Measurements from ENCODE around the gene SAMD9.
"Not testable (repeated sequence)": the region's sequence is repeated elsewhere in the genome, so short reads cannot be mapped to it uniquely, and the experiment has no call there.

The SAMD9 gene

DNA sequence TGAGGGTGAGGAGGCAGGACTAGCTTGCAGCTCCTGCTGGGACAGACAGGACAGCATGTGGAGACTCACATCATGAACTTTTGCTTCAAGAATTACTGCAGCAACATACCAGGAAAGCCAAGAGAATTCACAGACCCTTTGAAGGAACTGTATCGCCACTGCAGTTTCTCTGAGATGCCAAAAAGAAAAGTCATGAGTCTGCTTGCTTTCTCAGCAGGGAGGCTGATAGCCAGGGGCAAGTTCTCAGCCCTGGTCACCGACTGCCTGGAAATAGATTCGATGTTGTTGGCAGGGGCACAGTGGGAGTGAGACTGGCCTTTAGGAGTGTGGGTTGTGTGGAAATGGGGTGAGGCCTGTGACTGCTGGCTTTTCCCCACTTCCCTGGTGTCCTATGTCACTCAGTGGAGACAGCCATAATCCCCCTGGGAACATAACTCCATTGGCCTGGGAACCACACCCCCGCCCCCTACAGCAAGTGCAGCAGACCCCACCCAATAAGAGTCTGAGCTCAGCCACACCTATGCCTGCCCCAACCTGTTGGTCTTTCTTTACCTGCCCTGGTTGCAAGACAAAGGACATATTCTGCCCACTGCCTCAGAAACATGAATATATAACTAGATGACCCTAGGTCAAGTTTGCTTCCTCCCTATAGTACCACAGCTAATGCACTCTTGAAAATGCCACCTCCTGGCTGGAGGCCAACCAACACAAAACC is 1.6 kb upstream of the SAMD9 start:
- DNase-seq, result no peak

DNA sequence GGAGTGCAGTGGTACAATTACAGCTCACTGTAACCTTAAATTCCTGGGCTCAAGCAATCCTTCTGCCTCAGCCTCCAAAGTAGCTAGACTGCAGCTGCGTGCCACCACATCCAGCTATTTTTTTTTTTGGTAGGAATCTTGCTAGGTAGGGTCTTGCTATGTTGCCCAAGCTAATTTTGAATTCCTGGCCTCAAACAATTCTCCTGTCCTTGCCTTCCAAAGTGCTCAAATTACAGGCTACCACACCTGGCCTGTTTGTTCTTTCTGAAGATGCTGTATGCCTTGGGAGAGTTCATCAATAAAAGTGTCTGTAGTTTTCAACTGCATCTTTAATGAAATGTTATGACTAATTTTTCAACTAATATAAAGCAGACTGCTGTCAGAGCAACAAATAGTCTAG is 452 bp downstream of the SAMD9 start:
- DNase-seq, result no peak

DNA sequence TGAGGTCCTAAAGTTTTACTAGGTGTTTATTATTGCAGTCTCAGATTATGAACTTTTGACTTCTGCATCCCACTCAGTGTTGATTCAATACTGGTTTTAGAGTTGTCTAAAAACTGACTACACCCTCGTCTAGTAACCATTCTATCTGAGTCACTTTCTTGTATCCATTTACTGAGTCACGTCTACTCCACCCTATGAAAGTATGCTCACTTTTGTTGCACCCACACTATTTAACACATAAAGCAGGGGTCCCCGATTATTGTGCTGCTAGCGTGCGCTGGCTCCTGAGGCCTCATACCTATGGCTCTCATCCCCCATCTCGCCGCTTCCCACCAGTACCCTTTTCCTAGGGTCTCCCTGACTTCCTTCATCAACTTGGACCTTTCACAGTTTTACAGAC is 2.0 kb downstream of the SAMD9 start:
- DNase-seq, result no peak

DNA sequence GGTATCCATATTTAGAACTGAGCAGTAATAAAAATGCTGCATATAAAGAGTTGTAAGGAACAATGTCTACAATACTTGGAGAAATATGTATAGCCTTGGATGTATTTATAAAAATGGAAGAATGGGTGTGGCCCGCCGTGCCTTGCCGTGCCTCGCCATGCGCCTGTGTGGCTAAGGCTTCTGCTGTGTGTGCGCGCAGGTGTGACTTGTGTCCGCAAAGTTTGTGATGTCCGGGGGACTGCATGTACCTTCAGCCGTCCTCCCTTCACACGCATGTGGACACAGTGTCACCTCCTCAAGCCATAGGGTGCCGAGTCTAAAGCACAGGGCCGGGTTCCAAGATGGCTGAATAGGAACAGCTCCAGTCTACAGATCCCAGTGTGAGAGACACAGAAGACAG is 9.8 kb downstream of the SAMD9 start:
- DNase-seq, result no peak

DNA sequence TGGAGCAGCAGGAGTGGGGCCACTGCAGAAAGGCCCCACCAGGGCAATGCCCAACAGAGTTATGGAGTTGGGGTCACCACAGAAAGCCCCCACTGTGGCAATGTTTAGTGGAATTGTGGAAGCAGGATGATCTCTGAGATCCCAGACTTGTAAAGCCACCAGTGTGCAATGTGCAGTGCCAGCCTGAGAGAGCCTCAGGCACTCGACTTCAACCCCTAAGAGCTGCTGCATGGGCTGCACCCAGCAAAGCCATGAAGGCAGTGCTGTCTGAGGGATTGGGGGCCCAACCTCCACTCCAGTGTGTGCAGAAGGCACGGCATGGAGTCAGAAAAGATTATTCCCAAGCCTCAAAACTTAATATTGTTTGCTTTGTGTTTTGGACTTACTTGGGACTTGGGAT is 20.4 kb downstream of the SAMD9 start:
- no peak for DNase-seq

DNA sequence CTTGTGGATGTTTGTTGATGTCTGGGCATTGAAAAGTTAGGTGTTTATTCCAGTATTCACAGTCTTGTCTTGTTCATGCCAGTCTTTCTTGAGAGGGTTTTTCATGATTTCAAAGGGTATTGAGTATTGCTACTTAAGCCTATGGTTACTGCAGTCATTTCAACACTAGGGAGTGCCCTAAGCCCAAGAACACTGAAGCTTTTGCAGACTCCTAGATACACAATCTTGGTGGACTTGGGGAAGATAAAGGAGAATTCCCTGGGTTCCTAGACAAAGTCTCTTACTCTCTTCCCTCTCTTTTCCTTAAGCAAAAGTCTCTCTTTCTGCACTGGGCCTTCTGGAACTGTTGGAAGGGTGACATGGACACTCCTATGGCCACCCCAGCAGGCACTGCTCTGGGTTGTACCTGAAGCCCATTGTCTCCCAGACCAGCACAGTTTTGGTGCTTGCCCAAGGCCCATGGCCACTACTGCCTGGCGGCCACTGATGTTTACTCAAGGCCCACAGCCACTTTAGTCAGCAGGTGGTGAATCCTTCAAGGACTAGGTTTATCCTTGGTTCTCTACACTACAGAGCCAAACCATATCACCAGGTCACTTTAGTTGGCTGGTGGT is 24.9 kb downstream of the SAMD9 start:
- no peak for DNase-seq

- not testable (repeated sequence) for DNase-seq
Observed at GRCh38 chr7:93073357-93073756, 44.4 kb downstream of the SAMD9 start.

DNA sequence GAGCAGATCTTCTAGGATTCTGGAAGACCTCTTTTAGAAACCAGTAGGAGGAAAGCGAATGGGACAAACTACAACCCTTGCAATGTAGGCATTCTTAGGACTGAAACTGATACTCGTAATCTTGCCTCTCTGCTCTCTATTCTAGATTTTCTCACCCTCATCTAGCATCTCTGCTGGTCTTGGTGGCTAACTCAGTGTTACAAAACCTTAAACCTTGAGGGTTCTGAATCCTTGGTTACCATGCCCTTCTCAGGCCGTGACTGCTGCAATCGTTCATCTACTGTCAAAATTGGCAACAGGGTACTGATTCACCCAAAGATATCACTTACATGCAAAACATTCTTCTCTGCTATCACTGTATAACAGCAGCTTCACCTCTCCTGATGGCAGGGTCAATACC is 55.2 kb downstream of the SAMD9 start:
- no peak for DNase-seq

DNA sequence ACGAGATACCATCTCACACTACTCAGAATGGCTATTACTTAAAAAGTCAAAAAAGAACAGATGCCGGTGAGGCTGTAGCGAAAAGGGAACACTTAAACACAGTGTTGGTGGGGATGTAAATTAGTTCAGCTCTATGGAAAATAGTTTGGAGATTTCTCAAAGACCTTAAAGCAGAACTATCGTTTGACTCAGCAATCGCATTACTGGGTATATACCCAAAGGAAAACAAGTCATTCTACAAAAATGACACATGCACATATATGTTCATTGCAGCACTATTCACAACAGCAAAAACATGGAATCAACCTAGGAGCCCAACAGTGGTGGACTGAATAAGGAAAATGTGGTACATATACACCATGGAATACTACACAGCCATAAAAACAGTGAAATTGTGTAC is 56.9 kb downstream of the SAMD9 start:
- no peak for DNase-seq

DNA sequence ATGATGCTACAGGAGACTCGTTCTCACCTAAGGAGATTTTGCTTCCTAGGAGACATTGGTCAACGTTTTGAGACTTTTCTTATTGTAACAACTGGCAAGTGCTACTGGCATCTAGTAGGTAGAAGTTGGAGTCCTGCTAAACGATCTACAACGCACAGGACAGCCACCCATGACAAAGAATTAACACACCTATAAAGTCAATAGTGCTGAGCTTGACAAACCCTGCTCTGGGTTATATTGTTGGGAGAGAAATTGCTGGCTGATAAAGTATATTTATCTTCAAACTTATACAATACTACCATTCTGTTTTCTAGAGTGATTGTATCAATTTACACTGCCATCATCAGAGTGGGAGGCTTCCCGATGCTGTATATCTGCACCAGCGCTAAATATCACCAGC is 57.8 kb downstream of the SAMD9 start:
- no peak for DNase-seq

- not testable (repeated sequence) for DNase-seq
Observed at GRCh38 chr7:93056621-93057020, 61.2 kb downstream of the SAMD9 start.

GRCh38 chr7:93055543-93056107 is 62.2 kb downstream of the SAMD9 start:
- DNase-seq, result no peak

DNA sequence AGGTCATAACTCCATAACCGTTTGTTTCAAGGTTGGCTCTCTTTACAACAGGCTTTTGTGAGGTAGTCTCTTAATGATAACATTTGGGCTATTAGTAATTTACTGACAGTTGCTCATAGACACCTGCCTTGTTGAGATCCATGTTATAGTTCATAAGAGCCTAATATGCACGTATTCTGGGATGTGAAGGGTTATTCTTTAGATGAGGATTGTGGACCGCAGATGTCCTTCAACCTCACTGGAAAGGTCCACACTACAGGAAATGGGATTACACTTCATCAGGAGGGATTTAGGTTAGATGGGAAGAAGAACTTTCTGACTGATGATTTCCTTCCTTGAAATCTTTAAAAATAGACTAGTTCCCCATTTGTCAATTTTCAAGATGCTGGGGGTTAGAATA is 62.8 kb downstream of the SAMD9 start:
- no peak for DNase-seq

GRCh38 chr7:93053949-93054943 is 63.5 kb downstream of the SAMD9 start:
- no peak for DNase-seq

- no peak for DNase-seq
Observed at GRCh38 chr7:93053209-93053948, 64.4 kb downstream of the SAMD9 start.

DNA sequence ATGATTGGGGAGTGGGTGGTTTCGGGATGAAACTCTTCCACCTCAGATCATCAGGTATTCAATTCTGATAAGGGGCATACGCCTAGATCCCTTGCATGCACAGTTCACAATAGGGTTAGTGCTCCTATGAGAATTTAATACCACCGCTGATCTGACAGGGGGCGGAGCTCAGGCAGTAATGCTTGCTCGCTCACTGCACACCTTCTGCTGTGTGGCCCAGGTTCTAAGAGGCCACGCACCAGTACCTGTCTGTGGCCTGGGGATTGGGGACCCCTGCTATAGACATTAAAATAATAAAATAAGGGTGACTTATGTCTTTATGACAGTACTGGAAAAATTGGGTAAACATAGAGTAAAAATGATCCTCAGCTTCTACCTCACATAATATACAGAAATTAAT is 66.1 kb downstream of the SAMD9 start:
- DNase-seq, result no peak

Measured in stimulated activated CD4-positive, alpha-beta T cell treated with anti-CD3 and anti-CD28 coated beads, Interleukin-2, amount 100 ng/mL, for 48 hours (primary cell).